ENCODE measurements around the gene DCAKD.

- TF ChIP-seq, protein P1, sequence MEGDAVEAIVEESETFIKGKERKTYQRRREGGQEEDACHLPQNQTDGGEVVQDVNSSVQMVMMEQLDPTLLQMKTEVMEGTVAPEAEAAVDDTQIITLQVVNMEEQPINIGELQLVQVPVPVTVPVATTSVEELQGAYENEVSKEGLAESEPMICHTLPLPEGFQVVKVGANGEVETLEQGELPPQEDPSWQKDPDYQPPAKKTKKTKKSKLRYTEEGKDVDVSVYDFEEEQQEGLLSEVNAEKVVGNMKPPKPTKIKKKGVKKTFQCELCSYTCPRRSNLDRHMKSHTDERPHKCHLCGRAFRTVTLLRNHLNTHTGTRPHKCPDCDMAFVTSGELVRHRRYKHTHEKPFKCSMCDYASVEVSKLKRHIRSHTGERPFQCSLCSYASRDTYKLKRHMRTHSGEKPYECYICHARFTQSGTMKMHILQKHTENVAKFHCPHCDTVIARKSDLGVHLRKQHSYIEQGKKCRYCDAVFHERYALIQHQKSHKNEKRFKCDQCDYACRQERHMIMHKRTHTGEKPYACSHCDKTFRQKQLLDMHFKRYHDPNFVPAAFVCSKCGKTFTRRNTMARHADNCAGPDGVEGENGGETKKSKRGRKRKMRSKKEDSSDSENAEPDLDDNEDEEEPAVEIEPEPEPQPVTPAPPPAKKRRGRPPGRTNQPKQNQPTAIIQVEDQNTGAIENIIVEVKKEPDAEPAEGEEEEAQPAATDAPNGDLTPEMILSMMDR (IDR thresholded peaks at IDR 0.05): no peak
- TF ChIP-seq POLR2A (IDR thresholded peaks at IDR 0.05): no peak
These were observed 22.3 kb downstream of the DCAKD start for GRCh38 chr17:45029096-45029495.

All from adrenal gland (tissue), 5 donors.